ENCODE results near the gene TULP4.

DNA sequence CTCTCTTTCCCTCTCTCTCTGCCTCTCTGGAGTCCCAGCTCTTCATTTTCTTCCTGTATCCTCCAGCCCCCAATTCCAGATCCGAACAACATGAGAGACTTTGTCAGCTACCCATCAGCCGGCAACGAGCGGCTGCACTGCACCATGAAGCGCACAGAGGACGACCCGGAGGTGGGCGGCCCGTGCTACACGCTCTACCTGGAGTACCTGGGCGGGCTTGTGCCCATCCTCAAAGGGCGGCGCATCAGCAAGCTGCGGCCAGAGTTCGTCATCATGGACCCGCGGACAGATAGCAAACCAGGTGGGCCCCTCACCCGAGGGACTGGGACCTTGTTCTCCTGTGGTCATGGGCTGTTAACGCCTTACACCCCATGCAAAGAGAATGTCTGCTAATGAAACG is 168.7 kb downstream of the TULP4 start:
- TF ChIP-seq POLR2A (IDR thresholded peaks at IDR 0.05) (no peak), EP300 (IDR thresholded peaks at IDR 0.05) (no peak), POLR2AphosphoS5 (IDR thresholded peaks at IDR 0.05) (no peak)
- TF ChIP-seq, protein P1, sequence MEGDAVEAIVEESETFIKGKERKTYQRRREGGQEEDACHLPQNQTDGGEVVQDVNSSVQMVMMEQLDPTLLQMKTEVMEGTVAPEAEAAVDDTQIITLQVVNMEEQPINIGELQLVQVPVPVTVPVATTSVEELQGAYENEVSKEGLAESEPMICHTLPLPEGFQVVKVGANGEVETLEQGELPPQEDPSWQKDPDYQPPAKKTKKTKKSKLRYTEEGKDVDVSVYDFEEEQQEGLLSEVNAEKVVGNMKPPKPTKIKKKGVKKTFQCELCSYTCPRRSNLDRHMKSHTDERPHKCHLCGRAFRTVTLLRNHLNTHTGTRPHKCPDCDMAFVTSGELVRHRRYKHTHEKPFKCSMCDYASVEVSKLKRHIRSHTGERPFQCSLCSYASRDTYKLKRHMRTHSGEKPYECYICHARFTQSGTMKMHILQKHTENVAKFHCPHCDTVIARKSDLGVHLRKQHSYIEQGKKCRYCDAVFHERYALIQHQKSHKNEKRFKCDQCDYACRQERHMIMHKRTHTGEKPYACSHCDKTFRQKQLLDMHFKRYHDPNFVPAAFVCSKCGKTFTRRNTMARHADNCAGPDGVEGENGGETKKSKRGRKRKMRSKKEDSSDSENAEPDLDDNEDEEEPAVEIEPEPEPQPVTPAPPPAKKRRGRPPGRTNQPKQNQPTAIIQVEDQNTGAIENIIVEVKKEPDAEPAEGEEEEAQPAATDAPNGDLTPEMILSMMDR (IDR thresholded peaks at IDR 0.05), result no peak
